ENCODE data around the gene SLC36A3.
"Not testable (repeated sequence)": the region's sequence is repeated elsewhere in the genome, so short reads cannot be mapped to it uniquely, and the experiment has no call there.

SLC36A3 gene

GRCh38 chr5:151245680-151246219 is 57.8 kb downstream of the SLC36A3 start:
- TF ChIP-seq CTCF (IDR thresholded peaks at IDR 0.05; ENCODE audit: extremely low read depth, missing control alignments), result no peak

GRCh38 chr5:151244206-151244605 is 59.4 kb downstream of the SLC36A3 start:
- TF ChIP-seq CTCF (IDR thresholded peaks at IDR 0.05; ENCODE audit: extremely low read depth, missing control alignments), result no peak
- DNase-seq (ENCODE audit: low spot score), result no peak

More at GRCh38 chr5:151245680-151246219, 57.8 kb downstream of the SLC36A3 start:
- no peak for DNase-seq (ENCODE audit: low spot score)

- no peak for TF ChIP-seq CTCF (IDR thresholded peaks at IDR 0.05; ENCODE audit: extremely low read depth, missing control alignments)
- DNase-seq (ENCODE audit: low spot score), result no peak
Measured at GRCh38 chr5:151243564-151243963, 60.0 kb downstream of the SLC36A3 start.

- no peak for TF ChIP-seq CTCF (IDR thresholded peaks at IDR 0.05; ENCODE audit: extremely low read depth, missing control alignments)
- DNase-seq (ENCODE audit: low spot score), result no peak
Measured at GRCh38 chr5:151243127-151243526, 60.4 kb downstream of the SLC36A3 start.

GRCh38 chr5:151240924-151241635 is 62.5 kb downstream of the SLC36A3 start:
- no peak for DNase-seq (ENCODE audit: low spot score)
- TF ChIP-seq CTCF (IDR thresholded peaks at IDR 0.05; ENCODE audit: extremely low read depth, missing control alignments), result no peak

GRCh38 chr5:151240268-151240835 is 63.2 kb downstream of the SLC36A3 start:
- DNase-seq (ENCODE audit: low spot score), result not testable (repeated sequence)

- no peak for DNase-seq (ENCODE audit: low spot score)
- peak; percentile 77 for TF ChIP-seq CTCF (IDR thresholded peaks at IDR 0.05; ENCODE audit: extremely low read depth, missing control alignments)
Measured at GRCh38 chr5:151239237-151239861, 64.2 kb downstream of the SLC36A3 start.
